HG03045 (cell line): Measurements from ENCODE around the gene BCR.

Source experiments
- ATAC-seq: cut with Tn5 transposase; IDR thresholded peaks from one replicate; pipeline ENCODE4 v1.9.1; 2021; ENCODE audit warnings: mild to moderate bottlenecking, moderate library complexity; ENCODE audit not compliant: unreplicated experiment

Gene BCR

DNA sequence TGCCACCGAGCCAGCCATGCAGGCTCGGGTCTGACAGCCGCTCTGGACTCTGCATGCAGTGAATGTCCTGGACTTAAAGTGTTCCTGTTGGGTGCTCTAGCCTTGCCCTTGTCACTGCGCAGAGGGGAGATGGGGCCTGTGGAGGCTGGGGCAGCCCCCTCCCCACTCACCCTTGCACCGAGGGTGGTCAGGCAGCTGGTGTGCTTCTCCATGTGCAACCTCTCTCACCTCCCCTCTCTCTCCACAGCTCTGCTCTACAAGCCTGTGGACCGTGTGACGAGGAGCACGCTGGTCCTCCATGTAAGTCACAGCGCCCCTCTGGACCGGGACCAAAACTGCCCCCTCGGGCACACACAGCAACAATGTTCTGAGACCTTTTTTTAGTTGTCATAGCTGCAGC is 92.5 kb downstream of the BCR start:
- no peak for ATAC-seq

DNA sequence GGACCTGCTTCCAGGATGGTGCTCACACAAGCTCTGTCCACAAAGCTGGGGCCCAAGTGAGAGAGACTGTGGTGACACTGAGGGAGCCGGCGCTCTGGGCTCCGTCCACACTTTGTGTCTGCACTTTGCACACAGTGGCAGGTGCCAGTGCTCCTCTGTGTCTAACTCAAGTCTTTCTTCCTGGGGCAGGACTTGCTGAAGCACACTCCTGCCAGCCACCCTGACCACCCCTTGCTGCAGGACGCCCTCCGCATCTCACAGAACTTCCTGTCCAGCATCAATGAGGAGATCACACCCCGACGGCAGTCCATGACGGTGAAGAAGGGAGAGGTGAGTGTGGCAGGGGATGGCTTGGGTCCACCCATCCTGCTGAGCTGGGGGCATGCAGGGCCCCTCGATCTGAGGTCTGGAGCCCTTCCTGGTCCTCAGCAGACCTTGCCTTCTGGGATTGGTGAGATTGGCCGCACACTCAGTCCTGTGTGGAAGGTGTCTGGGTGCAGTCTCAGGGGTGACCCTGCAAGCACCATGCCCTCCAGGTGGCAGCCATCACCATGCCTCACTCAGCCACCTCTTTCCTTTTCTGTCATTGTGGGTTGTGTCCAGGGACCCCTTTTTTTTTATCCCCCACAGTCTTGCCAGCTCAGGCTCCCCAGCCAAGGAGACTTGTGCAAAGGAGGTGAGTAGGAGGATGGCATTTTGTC is 93.3 kb downstream of the BCR start:
- no peak for ATAC-seq

DNA sequence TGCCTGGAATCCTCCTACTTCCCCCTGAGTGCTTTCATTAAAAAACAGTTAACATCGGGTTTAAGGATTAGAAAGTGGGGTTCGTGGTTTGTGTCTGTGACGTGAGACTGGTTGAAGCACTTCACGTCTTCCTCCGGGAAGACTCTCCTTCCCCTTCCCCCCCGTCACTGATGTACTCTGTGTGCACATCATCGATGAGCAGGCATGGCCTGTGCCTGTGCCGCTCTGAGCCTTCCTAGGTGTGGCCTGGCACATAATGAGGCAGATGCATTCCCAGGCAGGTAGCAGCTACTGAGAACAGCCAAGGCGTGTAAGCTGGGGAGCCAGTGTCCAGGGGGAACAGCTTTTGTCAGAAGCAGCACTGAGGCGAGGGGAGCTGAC is 93.8 kb downstream of the BCR start:
- no peak for ATAC-seq

DNA sequence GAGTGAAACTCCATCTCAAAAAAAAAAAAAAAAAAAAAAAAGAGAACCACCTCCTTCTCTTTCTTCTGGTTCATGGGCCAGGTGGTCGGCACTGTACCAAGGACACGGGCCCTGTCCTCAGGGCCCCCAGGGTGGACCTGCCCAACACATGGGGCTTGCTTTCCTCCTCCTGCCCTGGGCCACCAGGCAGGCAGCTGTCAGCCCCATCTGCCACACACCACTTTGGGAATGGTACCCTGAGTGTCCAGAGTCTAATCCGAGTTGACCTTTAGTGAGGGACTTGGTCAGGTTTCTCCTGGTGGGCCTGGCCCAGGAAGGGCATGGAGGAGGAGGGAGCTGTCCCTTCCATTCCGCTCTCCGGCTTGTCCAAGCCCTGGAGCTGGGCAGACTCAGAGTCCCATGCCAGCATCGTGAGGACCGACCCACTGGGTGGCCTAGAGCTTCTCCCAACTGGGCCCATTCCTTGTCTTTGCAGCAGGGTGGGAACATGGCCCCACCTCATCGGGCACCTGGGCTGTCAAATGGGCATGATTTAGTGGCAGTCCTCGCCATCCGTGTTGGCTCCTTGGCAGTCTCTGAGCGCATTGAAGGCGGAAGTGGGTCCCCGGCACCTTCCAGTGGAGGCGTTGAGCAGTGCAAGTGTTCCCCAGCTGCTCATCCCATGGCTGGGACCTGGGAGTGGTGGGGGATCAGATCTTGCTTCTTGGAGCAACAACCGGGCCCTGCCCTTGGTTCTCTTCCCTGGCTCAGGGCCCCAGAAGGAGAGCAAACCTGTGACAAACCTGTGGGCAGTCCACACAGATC is 94.8 kb downstream of the BCR start:
- ATAC-seq: no peak

DNA sequence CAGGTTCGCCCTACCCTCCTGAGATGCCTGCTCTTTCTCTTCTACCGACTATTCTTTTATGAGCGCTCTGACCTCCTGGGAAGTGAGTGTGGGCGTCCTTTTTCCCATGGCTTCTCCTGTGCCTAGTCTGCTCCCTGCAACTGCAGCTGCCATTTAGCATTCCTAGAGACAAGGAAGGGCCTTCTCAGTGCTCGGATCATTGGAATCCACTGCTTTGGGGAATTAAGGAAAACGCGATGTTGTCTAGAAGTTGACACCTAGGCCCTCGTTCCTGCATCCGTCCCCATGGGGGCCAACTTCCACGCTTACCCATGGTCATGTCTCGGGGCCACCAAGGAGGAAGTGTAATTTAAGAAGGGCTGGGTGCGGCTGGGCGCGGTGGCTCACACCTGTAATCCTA is 95.4 kb downstream of the BCR start:
- no peak for ATAC-seq

DNA sequence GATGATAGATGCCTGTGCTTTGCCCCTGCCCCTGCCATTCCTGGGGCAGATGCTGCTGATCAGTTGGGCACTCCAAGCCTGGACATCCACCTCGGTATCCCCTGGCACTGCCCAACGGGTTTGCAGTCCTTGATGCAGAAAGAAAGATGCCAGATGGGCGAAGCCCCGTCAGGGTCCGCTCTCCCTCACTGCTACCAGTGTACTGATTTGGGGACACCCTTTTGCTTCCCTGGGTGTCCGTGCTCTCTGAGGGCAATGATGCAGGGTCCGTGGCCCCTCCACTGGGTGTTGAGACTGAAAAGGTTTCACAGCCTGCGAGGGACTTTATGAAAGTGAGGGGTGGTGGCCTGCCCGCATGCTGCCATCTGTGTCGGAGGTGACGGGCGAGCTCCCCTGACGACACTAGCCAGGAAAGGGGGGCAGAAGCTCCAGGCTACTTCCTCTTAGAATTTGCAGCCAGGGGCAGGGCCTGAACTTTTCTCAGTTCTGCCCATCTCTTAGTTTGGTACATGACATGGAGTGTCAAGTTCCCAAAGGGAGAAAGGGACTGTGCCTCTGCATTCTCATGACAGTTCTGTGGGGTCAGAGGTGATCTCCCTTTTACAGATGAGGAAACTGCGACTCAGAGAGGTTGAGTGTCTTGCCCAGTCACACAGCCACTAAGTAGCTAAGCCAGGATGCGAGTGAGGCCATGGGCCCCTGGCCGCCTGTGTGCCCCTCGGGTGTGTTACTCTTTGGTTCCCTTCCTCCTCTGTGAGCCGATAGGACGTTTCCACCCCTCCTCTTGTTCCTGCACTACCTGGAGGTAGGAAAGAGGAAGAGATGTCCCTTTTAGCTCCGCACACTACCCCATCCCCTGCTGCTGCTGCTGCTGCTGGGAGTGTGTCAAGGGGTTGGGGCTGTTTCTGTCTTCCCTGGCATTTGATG is 96.6 kb downstream of the BCR start:
- ATAC-seq: no peak

DNA sequence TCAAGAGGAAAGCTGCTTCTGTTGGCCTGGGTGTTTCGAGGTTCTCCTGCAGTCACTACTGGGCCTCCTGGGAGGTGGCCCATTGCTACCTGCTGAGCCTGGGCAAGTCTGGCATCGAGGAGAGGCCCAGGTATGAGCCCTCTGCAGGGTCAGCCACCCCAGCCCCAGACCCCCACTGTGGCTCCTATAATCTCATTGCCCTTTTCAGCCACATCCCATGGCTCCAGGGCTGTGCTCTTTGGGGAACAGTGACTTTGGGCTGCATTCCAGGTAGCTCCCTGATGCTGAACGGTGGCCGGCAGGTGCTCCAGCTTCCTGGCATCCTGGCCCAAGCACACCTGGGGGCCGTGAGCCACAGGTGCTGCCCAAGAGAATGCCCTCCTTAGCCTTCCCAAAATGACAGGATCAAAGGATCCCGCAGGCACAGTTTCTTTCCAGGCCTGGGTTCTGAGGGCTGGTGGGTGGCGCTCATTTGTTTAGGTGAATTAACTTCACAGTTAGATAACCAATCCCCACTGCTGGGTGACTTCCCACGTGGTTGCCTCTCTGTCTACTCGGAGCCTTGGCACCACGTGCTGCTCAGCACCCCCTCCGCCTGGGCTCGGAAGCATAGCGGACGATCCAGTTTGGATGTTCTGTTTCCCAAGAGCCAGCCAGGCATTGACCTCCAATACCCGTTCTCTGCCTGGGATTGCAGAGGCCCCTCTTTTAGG is 97.4 kb downstream of the BCR start:
- no peak for ATAC-seq

DNA sequence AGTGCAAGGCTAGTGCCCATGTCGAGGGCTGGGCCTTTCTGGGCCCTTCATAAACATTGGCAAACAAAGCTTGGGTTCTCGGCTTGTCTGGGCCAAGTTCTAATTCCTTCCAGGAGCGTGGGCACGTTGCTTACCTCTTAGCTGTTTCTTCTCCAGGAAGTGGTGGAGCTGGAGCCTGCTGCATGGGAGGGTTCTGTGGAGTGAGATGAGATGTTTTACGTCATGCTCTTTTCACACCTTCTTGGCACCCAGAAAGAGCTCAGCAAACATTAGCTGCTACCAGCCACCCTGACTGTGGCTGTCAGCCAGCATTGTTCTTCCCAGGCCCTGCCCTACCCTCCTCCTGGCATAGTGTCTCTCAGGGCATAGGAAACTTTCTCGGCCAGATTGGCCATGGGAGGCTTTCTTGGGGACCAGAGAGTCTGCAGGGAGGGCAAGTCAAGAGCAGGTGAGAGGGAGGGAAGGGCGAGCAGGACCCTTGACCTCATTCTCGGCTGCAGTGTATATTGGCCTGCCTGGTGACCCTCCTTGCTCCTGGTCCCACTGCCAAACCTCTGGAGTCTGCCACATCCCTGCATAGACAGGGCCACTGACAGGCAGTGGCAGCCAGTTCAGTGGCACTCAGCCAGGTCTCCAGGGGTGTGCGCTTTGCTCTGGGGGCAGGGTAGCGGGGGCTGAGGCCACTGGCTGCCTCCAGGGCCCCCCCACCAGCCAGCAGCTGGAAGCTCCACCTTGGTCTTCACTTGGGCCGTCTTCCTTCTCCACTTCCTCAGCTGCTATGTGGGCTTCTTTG is 98.8 kb downstream of the BCR start:
- ATAC-seq: no peak

DNA sequence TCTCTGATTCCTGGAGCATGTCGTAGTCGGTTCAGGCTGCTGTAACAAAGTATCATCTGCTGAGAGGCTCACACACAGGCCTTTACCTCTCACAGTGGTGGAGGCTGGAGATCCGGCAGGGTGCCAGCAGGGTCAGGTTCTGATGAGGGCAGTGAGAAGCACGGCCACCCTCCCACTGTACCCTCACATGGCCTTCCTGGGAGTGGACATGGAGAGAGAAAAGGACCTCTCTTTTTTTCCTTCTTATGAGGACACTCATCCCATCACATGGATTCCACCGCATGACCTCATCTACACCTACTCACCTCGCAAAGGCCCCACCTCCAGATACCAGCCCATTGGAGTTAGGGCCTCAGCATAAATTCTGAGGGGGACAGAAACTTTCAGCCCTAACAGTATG is 99.5 kb downstream of the BCR start:
- no peak for ATAC-seq

DNA sequence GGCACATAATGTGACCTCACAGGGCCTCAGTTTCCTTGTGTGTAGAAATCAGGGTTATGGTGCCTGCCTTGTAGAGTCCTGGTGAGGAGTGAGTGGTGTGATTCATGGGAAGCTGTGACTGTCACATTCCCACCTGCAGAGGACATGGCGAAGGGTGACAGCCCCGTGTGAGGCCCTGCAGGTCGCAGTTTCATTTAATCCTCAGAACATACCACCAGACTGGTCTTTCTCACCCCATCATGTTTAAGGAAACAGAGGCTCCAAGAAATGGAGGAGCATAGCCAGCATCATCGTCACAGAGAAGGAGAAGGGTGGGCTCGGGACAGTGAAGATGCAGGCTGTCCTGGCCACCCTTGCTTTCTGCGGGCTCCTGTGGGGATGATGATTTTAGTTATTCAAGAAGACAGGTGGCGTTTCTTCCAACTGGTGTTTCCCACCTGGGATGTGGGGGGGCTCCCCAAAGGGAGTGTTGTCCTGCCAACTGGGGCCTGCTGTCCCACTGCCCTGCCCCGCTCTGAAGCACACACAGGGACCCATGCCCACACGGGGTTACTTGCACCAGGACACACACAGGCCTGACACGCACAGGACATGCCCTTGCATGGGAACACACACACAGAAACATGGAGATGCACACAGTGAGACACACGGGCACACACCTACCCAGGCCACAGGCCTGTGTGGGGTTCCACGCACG is 100.2 kb downstream of the BCR start:
- ATAC-seq: no peak

DNA sequence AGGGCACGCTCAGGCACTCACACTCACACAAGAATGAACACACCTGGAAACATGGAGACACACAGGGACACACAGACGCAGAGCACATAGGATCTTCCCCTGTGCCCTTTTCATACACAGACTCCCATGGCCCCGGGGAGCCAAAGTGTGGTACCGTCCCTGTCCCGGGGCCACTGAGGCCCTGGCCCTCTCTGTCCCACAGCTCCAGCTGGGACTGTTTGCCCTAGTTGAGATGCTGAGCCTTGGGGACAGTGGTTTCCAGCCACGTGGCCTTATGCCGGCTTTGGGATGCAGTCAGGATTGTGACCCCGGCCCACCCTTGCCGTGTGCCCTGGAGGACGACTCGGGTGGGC is 100.7 kb downstream of the BCR start:
- ATAC-seq: no peak

DNA sequence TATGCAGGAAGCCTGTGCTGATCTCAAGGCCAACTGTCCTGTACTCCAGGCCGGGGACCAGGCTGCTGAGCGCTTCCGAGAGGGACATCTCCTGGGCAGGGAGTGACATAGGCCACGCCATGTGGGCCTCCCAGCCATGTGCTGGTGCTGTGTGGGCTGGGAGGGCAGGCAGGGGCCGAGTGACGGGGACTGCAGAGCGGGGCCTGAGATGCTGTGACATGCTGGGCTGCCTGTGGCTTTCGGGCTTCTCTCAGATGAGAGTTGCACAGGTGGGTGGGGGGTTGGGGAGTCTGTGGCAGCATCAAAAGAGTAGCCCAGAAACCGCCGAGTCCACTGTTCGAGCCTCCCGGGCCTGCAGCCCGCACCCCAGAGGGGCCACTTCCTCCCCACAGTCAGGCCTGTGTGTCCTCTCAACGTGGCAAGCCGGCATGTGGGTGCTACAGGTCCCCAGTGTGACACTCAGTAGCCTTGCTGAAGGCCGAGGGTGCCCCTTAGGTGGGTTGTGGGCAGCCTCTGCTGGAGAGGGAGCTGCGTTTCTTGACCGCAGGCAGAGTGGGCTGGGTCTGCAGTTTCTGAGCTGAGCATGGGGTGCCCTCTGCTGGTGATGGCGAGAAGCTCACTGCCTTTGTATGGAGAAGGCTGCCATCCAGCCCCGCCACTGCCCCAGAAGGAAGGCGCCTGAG is 101.2 kb downstream of the BCR start:
- no peak for ATAC-seq

DNA sequence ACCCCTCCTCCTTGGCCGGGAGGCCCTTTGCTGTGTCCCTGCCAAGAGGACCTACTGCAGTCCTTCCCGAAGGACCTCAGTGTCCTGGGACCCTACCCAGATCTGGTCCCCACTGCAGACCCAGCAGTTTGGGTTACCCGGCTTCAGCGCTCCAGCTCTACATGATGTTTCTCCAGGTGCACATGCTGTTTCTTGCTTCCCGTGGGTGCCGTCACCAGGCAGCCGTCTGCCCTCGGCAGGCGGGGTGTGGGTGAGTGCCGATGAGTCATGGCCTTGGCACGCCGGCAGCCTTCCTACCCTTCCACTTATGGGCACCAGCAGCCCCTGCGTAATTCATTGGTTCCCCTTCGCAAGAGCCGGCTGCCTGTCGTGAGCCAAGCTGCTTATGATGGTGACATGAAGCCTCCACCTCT is 101.8 kb downstream of the BCR start:
- ATAC-seq: no peak

DNA sequence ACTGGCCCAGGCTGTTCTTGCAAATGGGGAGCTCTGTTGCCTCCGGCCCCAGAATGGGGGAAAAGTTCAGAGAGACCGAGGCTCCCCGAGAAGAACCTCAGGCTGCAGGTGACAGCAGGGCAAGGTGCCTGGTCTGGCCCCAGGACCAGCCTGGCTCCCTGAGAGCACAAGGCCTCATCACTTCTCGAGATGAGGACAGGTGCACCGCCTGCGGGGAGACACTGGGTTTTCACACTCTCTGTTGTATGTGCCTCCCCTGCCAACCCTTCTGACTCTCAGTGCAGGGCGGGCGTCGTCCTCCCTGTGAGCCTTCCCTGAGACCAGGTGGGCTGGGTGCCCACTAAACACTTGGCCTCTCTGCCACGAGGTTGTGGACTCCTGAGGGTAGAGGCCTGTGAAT is 102.2 kb downstream of the BCR start:
- ATAC-seq: no peak

DNA sequence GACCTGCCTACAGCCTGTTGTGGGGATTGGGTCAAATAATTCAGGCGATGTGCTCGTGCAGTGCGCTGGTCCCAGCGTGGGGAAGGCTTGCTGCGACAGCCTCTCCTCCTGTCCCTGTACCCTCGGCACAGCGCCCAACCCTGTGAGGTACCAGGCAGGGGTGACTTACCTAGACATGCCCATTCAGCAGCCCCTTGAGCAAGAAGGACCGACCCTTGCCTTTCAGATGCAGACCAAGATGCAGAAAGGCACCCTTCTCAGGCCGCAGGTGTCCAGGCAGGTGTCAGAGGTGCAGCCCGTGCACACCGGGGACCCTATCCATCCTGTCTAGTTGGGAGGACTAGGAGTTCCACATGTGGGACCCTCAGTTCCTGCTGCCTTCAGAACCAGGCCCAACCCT is 102.7 kb downstream of the BCR start:
- no peak for ATAC-seq

DNA sequence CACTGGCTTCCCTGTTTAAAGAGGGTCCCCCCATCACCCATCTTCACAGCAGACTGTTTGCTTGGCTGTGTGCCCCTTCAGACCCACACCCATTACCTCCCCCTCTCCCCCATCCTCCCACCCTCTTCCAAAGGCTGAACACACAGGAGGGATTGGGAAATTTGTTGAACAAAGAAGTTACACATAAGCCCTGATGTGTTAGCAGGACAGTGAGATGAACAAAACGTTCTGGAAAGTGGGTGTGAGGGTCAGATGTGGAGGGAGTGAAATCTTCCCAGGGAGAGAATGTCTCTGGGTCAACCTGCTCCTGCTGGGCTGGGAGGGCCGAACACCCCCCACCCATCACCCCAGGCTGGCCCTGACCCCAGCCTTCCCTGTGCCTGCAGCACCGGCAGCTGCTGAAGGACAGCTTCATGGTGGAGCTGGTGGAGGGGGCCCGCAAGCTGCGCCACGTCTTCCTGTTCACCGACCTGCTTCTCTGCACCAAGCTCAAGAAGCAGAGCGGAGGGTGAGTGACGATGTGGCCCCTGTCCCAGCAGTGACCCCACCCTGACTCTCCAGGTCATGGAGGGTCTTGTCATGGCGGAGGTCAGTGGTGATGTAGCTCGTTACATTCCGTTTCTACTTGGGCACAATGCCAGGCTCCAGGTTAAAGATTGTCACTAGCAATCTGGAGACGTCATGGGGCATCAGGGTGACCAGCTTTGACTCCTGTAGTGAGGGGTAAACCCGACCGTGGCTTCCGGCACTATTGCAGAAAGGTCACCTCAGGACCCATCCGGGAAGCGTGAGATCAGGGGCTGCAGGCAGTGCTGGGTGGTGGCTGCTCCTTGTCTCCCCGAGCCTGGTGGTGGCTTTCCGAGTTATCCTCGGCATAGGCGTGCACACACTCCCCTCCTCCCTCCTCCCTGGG is 103.5 kb downstream of the BCR start:
- no peak for ATAC-seq

DNA sequence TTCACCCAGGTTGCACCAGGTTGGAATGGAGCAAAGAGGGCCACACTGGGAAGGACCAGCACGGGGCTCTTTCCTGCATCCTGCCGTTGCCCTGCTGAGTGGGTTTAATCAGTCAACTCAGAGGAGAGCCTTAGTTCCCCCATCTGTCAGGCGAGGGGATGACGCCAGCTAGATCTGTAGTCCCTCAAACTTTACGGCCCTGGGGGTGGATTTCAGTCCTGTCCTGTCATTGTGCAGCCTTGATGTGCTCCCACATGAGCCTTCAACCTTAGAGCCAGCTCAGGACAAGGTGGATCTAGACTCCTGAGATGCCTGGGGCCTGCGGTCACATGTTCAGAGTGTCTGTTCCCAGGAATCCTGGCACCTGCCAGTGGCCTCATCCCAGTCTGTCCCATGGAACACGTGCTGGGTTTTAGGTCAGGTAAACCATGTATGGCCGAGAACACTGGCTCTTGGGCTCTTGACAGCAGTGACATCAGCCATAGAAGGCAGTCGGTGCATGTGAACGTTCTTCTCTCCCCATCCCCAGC is 104.3 kb downstream of the BCR start:
- ATAC-seq: no peak

DNA sequence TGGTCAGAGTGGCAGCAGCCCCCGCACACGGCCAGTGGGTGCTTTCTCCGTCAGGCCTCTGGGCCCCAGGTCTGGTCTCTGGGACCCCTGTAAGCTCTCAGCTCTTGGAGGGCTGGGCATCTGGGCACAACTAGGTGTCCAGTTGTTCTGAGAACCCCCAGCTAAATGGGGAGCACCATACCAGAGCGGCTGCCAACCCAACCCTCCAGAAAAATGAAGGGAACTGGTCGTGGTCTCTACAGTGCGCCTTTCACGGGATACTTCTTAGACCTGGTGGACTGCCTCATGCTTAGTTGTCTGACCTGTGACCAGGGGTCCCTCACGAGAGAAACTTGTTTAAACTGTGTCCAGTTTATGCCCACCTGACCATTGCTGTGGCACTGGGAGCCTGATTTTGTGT is 104.9 kb downstream of the BCR start:
- ATAC-seq: no peak
